ENCODE measurements around the gene KCP.

DNA sequence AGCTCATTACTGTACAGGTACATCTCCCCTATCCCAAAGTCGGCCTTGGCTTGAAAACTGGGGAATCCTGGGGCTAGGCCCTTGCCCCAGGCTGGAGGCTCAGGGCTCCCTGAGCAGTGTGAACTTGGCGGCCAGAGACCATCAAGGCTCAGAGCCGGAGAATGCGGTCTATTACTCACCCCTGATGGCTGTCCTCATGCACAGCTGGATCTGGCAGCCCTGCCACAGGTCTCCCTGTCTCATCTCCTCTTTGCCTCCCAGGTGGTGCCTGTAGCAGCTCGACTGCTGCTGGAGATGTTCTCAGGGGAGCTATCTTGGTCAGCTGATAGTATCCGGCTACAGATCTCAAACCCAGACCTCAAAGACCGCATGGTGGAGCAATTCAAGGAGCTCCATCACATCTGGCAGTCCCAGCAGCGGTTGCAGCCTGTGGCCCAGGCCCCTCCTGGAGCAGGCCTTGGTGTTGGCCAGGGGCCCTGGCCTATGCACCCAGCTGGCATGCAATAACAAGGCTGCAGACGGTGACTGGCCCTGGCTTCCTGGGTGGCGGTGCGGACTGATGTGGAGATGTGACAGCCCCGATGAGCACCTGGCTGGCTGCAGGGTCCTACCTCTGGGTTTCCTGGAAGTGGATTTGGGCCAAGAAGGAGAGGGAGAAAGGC is 37.9 kb upstream of the KCP start:
- TF ChIP-seq FOXM1 (IDR thresholded peaks at IDR 0.05; ENCODE audit: borderline replicate concordance) (no peak), SP1 (IDR thresholded peaks at IDR 0.05) (no peak)
